Measurements from ENCODE around the gene GABARAPL2. TPM values are rescaled to one million over a fixed set of nuclear protein-coding genes. Genes with fewer than 3 reads are reported as not detected.

Gene GABARAPL2
- total and polyA plus RNA-seq, 2 experiments from 2014 or later: 47.8 to 130 TPM

GRCh38 chr16:75622761-75623605, 56.8 kb downstream of the GABARAPL2 start, which contains the start of gene ADAT1:
TSS of gene ADAT1 (minus strand) at chr16:75623281. CDS start at chr16:75620799, 2,482 bp downstream.
- H3K4me3 Mint-ChIP-seq: peak within 1 kb of the TSS; percentile 97
- Histone ChIP-seq H3K9me2 (ENCODE audit: insufficient read depth) (no peaks in the 10 kb centered on the region), H3K4me2 (peak within 1 kb of the TSS; percentile 85), H3K27ac (ENCODE audit: low read depth) (peak within 1 kb of the TSS; percentile 82), H3K4me1 (ENCODE audit: insufficient read depth) (peaks cover 7% of the 10 kb centered on the region; the same call in 1 of the 2 replicates), H4K20me1 (replicated peaks; ENCODE audit: insufficient read depth) (no peaks in the 10 kb centered on the region; the same call in 1 of the 2 replicates), H2AFZ (peak within 1 kb of the TSS; percentile 14; the same call in 1 of the 2 replicates), H3K27me3 (ENCODE audit: insufficient read depth) (no peaks in the 10 kb centered on the region), H3K36me3 (ENCODE audit: insufficient read depth) (peaks cover 24% of the 10 kb centered on the region), H3F3A (replicated peaks; ENCODE audit: low read depth) (peaks cover 6% of the 10 kb centered on the region; the same call in 1 of the 2 replicates), H3K79me2 (replicated peaks; ENCODE audit: insufficient read depth) (peaks cover 10% of the 10 kb centered on the region; the same call in 1 of the 2 replicates), H3K4me3 (peak within 1 kb of the TSS; percentile 69)
- peaks cover 2% of the 10 kb centered on the region for H3K27me3 Mint-ChIP-seq (ENCODE audit: insufficient read depth, low read depth, poor library complexity)
- ATAC-seq: peak; percentile 96
- peak; percentile 100 for DNase-seq (ENCODE audit: low spot score)
- no peaks in the 10 kb centered on the region for H3K9me3 Mint-ChIP-seq
- H3K36me3 Mint-ChIP-seq (ENCODE audit: low read depth): peaks cover 47% of the 10 kb centered on the region
- peak within 1 kb of the TSS; percentile 99 for H3K27ac Mint-ChIP-seq
- TF ChIP-seq, protein P1, sequence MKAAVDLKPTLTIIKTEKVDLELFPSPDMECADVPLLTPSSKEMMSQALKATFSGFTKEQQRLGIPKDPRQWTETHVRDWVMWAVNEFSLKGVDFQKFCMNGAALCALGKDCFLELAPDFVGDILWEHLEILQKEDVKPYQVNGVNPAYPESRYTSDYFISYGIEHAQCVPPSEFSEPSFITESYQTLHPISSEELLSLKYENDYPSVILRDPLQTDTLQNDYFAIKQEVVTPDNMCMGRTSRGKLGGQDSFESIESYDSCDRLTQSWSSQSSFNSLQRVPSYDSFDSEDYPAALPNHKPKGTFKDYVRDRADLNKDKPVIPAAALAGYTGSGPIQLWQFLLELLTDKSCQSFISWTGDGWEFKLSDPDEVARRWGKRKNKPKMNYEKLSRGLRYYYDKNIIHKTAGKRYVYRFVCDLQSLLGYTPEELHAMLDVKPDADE (IDR thresholded peaks at IDR 0.05): peak; percentile 95
- no peak for TF ChIP-seq NANOG (IDR thresholded peaks at IDR 0.05; ENCODE audit: borderline replicate concordance)
- TF ChIP-seq EZH2 (IDR thresholded peaks at IDR 0.05; ENCODE audit: low read depth, unreplicated experiment): no peak
- no peak for TF ChIP-seq STAT1 (IDR thresholded peaks at IDR 0.05; ENCODE audit: unreplicated experiment)
- TF ChIP-seq REST (IDR thresholded peaks at IDR 0.05; ENCODE audit: unreplicated experiment): no peak
- no peak for TF ChIP-seq ZNF331 (CRISPR knock-in tag; IDR thresholded peaks at IDR 0.05; ENCODE audit: low read depth)
- TF ChIP-seq POLR2AphosphoS5 (IDR thresholded peaks at IDR 0.05; ENCODE audit: low read depth): peak; percentile 96
- peak; percentile 99 for TF ChIP-seq CREB1 (CRISPR knock-in tag; IDR thresholded peaks at IDR 0.05; ENCODE audit: low read depth)
- TF ChIP-seq ZNF462 (CRISPR knock-in tag; IDR thresholded peaks at IDR 0.05): no peak
- H3K4me1 Mint-ChIP-seq: peaks cover 4% of the 10 kb centered on the region
